RPMI8226 (cell line): Measurements from ENCODE around the gene NTN1.
A peak's percentile ranks its signal among the peaks of the same experiment; 100 is the strongest.

Experiments
- DNase-seq: peaks from one replicate; pipeline ENCODE4 v3.0.0-alpha.2; 2015

The NTN1 gene

DNA sequence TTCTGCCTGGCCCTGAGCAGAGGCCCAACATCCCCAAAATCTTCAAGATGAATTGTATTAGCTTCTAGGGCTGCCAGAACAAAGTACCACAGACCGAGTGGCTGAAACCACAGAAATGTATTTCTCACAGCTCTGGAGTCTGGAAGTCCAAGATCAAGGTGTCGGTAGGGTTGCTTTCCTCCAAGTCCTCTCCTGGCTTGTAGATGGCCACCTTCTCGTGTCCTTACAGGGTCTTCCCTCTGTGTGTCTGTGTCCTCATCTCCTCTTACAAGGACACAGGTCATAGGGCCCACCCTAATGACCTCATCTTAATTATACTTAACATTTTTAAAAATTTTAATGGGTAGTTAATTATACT is 215.7 kb downstream of the NTN1 start:
- no peak for DNase-seq

DNA sequence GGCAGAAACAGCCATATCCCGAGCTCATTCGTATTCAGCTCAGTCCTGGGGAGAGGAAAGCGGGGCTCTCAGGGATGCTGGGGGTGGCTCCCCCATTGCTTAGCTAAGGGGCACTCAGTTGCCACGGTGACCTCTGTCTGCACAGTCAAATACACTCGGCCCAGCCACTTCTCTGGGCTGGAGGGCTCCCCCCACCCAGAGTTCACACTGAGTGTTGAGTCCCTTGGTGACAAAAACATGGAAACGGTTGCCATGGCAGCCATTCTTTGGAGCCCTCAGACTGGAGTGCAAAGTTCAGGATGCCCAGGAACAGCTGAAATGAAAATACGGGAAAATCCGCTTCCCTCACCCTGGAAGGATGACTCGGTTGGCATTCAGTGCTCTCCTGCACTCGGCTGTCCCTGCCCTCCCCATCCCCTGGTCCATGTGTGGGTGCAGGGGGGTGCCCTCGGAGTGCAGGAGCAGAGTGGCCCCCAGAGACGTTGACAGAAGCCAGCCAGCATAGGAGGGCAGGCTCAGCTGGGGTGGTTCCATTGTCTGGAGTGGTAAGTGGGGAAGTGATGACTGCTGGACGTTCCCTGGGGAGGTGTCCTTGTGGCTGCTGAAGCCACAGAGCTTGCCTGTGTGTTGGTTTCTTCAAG is 216.5 kb downstream of the NTN1 start:
- no peak for DNase-seq

DNA sequence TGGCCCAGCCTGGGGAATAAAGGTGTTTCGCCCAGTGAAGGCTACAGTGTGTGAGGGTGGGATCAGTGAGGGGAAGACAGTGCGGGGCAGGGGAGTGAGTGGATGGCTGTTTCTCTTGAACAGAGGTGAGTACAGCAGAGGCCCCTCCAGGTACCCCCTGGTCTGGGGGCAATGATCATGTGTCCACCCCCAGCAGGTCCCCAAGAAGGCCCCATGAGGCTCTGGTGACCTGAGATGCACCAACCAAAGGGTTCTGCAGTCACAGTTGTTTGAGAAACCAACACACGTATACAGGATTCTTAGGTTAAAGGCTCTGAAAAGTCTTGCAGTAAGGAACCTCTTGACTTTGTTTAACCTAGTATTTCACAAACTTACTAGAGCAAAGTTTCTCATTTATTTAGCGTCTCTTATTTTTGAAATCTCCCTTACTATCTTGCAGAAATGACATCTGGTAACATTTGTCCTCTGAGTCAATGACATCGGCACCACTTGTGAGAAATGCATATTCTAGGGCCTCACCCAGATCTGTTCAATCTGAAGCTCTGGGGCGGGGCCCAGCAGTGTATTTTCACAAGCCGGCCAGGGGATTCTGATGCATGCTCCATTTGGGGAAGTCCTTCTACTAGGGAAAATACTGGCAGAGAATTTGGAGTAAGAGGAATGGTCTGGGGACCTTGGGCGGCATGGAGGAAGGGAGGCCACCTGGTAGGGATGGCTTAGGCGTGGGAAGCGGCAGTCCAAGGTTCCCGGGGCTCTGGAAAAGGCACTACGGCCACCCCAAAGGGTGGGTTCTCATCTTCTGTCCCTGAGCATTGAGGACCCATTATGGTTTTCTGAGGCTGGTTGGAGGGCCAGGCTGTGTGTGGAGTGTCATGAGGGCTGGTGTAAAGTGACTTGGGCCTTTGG is 217.3 kb downstream of the NTN1 start:
- DNase-seq, result no peak

DNA sequence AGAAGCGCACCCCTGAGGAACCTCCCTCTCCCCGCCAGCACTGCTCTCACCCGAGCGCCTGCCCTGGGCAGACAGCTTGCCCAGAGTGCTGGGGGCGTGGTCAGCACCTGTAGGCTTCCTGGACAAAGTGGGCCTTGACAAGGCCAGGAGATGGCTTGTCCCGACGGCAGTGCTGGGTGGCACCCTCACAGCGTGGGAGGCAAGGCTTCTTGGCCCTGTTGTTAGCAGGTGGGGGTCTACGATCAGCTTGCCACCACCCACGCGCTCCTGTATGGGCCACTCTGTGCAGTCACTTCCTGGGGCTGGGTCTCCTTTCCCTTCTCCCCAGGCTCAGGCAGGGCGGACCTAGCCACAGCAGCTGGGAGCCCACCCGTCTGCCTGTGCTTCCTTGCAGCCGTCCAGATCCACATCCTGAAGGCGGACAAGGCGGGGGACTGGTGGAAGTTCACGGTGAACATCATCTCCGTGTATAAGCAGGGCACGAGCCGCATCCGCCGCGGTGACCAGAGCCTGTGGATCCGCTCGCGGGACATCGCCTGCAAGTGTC is 218.0 kb downstream of the NTN1 start:
- no peak for DNase-seq

DNA sequence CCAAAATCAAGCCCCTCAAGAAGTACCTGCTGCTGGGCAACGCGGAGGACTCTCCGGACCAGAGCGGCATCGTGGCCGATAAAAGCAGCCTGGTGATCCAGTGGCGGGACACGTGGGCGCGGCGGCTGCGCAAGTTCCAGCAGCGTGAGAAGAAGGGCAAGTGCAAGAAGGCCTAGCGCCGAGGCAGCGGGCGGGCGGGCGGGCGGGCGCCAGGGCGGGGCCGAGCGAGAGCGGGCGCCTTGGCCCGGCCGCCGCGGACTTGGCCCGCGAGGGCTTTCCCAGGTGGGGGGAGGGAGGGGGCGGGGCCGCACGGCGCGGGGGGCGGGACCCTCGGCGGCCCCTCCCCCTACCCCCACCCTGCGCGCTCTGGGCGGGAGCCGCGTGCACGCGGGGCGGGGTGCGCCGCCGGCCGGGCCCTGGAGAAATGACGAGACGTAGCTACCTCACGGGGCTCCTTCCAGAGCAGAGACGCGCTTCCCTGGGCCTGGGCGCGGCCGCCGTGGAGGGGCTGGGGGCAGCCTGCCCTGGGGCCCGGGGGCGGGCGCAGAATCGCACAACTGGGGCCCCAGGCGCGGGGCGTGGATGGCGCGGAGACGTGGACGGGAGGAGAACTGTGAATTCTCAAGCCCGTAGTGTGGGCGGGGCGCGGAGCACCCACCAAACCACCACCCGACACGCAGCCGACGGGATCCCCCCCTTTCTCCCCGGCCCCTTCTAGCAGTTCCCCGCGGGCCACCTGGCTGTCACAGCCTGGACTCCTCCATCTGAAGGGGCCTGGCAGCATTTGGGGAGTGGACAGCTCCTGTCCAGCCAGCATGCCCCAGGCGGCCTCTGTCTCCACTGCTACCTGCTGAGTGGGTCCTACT is 218.7 kb downstream of the NTN1 start:
- DNase-seq, result peak; percentile 8

DNA sequence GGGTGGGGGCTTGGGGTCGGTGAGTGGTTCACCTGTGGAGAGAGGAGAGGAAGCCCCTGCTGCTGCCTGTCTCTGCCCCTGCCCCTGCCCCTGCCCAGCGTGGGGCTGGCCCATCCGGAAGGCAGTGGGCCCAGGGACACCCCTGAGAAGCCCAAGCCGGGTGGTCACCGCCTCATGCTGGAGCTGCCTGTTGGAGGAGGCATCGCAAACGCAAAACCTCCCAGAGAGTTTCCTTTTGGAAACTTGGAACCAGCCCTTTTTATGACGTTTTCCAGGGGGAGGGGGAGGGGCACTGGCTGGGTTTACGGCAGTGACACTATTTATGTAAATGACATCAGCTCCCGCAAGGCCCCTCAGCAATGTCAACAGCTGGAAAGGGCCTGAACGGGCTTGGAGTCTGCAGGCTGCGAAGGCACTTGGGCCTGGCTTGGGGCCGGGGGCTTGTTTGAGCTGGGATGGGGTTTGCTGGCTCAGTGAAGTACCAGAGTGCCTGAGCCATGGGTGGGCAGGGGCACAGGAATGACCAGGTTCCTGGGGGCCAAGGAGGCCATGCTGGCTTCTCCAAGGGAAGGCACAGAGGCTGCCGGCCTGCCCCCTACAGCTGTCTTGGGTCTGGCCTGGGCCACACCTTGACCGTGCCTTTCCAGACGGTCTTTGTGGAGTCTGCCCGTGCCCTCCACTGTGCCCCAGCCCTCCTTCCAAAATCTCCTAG is 219.5 kb downstream of the NTN1 start:
- no peak for DNase-seq

DNA sequence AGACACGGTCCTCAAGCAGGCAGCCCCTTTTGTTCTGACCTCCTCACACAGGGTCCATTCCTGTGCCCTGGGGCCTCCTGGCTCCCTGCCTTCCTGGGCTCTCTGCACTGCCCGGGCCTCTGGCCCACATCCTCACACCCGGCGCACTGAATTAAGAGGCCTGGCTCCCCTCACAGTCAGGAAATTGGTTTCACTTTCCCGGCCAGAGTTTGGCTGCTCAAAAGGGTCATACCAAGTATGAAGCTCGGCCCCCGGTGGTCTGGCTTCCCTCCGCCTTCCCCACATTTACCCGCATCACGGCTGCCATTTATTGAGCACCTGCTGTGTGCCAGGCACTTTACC is 220.0 kb downstream of the NTN1 start:
- no peak for DNase-seq

DNA sequence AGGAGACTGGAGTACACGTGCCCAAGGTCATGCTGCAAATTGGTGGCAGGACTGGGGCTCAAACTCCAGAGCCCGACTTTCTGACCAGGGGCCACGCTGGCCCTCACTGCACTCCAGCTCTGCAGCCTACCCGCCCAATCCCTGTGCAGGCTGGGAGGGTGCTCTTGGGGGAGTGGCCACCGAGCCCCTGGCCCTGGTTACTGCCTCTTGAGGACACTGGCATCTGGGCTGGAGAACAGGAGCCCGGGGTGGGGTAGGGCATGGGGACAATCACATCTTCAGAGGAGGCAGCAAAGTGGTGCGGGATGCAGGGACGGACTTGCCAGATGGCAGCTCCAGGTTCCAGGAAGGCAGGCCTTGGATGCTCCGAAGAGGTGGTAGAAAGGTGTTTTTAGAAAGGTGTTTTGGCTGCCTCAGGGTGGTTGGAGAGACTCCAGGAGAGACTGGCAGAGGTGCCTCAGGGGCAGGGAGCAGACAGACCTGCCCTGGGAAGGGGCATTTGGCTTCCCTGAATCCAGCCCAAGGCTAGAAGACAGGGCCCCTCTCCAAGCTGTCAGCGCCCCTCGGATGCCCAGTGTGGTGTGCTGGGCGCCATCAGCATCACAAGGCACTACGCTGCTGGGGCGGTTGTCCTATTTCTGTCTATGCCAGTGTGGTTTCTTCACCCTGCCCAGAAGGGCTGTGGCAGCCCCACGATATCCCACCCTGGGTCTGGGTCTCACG is 220.6 kb downstream of the NTN1 start:
- no peak for DNase-seq

DNA sequence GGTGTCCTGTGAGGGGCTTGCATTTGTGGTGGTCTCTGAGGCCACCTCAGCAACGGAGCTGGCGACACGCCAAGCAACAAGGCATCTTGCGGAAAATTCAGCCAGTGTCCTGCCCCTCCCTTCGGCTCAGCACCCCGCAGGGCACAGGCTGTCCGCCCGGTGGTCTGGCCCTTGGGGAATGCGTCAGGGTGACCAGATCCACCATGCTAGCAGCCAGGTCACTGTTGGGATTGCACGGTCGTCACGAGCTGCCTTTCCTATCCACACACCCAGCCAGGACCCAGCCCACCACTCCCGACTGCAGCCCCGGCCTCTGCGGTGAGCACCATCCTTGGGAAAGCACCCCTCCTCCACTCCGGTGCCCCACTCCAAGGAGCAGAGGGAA is 221.2 kb downstream of the NTN1 start:
- DNase-seq, result no peak

DNA sequence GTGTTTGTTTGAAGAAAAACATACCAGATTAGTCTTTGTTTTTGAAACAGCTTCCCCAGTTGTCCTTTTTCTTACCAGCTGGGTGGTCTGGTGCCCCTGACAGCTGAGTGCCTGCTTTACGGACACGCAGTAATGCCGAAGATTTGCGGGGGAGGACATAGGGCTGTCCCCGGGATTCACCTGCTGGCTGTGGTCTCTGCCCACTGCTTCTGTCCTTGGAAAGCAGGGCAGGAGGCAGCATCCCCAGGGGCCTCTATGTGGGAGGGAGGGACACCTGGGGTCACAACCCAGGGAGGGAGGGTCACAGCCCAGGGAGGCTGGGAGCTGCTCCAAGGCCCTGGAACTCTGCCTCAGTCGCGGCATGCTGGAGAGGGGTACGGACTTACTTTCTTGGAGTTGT is 221.7 kb downstream of the NTN1 start:
- DNase-seq, result no peak

DNA sequence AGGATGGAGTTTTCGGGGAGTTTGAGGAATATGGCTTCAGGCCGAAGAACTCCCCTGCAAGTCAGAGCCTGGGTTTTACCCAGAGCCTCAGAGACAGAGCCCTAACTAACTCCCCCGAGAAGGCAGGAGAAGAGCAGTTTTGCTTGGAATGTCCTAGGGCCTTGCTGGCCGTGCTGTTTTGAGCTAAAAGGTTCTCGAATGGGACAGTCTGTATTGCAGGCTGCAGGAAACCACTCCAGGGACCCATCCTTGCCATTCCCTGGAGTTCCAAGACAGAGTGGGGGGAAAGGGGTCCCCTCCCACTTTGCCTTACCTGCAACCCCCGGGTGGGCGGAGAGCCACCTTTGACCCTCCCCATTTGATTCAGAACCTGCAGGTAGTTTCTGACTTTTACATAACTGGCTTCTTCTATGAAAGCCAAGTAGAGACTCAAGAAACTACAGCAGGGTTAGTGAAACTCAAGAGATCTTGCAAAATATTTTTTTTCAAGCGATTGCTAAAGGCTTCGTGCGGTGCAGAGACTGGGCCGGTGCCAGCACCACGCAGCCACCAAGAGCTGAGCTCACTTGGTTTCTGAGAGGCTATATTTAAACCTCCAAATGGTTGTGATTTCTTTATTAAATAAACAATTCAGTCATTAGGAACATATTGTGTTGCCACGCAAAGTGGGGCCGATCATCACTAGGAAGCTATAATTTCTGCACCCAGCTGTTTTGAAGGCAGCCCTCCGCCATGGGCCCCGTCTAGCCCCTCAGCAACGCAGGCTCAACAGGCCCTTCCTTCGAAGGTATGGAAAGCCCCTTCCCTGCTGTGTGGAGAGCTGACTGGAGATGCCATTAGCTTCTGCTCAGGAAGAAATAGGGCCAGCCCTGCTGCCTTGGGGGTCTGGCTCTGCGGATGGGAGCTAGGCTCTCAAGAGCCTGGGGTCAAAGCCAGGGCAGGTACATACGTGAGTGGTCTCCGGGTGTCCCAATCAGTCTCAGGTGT is 223.0 kb downstream of the NTN1 start:
- no peak for DNase-seq

DNA sequence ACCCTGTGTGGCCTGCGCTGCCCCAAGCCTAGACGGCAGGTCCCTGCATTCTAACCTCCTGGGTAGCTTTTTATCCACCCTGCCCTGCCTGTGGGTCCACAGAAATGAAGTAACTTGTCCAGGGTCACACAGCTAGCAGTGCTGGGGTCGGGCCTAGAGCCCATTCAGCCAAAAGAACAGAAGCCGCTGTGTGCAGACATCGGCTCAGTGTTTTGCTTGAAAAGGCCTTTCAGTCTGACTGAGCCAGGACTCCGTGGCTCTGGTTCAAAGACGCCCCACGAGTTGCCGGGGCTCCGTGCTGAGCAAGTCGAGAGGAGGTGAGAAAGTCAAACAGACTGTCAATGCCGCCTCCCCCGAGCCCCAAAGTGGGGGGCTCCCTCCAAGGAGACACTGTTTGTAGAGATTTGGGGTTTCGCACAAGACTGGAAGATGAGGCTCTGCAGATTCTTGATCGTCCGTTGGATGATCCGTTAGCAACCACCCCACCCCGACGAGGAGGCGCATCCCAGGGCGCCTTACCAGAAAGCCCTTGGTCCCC is 226.2 kb downstream of the NTN1 start:
- no peak for DNase-seq

DNA sequence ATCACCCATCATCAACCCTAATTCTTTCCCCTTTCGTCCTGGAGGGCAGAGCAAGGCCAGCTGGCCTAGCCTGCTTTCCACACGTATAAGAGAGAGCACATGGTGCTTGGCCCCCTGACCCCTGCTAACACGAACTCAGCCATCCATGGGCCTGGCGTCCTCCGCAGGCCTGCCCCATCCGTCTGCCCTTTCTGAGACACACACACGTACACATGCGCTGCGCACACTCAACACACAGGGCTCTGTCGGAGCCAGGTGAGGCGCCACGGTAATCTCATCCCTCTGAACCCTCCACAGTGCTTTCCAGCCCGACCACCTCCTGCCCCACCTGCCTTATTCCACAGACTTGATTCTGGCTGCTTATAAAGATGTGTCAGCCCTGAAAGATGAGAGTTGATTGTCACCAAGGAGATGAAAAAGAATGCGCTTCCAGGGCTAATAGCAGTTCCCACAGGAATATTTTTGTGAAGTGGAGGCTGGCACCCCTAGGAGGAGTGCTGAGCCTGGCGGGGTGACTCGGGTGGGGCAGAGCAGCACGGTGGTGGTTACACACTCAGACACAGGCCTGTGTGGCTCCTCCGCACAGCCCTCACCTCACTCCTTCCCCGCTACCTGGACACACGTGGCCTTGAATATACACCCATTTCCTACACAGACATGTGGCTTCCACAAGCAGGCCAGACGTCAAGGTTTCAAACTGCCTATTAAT is 228.1 kb downstream of the NTN1 start:
- no peak for DNase-seq

DNA sequence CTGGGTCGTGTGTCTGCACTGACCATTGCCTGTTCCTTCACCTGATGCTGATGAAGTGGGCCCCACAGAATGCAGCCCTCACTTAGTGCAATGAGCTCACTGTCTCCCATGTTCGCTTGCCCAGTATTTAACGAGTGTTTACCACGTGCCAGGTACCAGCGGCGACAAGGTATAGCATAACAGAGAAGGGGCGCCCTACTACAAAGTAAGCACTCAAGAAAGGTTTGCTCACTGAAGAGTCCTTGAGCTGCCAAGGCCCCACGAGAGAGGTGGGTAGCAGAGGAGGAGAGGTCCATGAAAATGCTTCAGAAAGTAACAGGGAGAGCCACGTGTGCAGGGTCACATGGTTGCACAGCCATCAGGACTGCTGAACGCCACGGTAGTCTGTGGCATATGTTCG is 230.0 kb downstream of the NTN1 start:
- no peak for DNase-seq

DNA sequence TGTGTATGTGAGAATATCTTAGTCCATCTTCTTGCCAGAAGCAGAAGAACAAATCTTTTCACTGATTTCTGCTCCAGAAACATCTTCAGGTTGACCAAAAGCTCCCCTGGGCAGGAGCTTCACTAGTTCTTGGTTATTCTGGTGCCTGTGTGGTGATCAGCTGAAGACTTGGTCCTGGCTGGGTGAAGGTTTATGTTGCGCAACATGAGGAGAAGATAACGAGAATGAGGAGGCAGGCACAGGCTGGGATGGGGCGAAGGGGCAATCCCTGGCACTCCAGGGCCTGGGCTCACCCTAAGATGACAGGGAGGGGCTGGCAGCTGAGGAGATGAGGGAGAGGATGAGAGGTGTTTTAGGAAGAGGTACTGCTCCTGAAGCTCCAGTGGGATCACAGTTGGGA is 232.0 kb downstream of the NTN1 start:
- no peak for DNase-seq

DNA sequence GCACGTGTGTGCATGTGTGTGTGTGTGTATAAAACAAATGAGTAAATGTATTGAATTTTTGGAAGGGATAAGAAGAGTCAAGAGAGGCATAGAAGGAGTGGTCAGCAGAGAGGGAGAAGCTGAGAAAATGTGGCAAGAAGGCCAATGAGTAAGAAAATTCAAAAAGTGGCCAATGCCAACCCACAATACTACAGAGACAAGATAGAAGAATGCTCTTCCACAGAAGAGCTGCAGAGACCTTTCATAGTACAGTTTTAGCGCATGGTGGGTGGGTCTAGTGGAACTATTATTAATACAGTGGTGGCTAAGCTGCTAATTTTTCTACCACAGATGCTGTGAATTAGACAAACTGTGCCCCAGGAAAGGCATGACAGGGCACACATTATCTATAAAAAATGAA is 233.5 kb downstream of the NTN1 start:
- DNase-seq, result no peak

DNA sequence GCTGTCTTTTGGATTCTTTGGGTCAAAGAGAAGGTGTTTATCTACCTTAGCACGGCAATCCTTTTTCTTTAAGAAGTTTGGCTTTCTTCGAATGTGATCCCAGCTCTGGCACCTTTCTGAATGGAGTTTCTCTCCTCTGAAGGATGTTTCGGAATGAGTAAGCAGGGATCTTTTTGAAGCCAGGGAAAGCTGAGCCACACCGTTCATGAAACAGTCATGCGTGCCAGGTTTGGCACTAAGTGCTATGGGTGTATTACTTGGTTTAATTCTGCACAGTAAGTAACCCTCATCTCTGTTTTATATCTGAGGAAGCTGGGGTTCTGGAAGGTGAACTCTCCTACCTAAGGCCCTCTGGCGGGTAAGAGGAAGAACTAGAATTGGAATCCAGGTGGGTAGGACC is 234.5 kb downstream of the NTN1 start:
- no peak for DNase-seq

DNA sequence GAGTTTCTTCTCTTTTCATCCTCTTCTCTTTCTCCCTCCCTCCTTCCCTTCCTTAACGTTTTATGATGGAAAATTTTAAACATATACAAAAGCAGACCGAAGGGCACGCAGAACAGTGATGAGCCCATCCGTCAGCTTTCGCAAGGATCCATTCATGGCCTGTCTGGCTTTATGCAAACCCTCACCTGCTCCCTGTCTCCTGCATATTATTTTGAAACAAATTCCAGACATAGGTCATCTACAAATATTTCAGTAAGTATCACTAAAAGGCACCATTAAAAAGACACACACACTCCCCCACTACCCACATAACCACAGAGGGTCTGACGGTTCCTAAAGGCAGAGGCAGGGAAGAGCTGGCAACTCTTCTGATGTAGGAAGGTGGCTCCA is 235.0 kb downstream of the NTN1 start:
- DNase-seq, result no peak

DNA sequence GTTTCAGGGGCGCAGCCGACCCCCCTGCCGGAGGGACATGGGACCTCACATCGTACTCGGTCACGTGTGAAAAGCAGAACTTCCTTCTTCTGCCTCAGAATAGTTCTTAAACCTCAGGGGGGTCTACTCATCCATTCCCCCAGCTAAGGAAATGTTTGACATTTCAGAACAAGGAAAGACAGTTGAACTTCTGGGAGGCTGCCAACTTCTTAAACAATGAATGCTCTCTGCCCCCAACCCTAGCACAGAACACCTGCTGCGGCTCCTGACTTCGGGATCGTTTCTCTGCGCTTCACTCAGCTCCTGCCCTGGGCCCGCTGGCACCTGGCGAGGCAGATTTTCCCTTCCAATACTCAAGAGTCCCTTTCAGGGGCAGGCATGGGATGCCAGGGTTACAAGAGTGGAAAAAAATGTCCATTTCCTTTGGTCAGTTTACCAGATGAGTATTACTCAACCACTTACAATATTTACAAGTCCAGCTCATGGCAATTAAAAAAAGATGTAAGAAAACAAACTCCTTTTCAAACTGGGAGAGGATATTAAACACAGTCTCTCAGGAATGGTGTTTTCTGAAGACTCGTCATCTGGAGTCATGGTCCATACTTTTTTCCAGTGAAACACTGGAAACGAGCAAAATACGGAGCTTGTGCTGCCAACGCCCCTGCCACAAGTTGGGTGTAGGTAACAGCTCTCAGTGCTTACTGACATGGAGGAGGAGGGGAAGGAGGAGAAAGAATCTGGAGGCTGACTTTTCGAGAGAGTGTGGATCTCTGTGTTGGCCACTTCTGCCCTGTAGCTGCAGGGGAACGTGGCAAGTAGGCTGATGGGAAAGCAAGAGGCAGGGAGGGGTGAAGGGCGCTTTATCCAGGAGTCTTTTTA is 235.7 kb downstream of the NTN1 start:
- no peak for DNase-seq
